GM10248 (cell line): ENCODE data around the gene NSFL1C.

Experiments used
- CTCF ChIA-PET: fragments of 300-600 bp; sonication (Branson Sonifier 250); formaldehyde crosslinking; extraction: SDS; loops from one replicate; lab custom pipeline; 2021; ENCODE audit warnings: antibody characterized with exemption; lab: Yijun Ruan, JAX
- POLR2A ChIA-PET: fragments of 350-650 bp; sonication (Branson Sonifier 250); formaldehyde crosslinking; extraction: SDS; loops from one replicate; lab custom pipeline; 2020; ENCODE audit warnings: antibody characterized with exemption; lab: Yijun Ruan, JAX
- DNase-seq: peaks from one replicate; pipeline ENCODE4 v3.0.0; 2012; ENCODE audit errors: extremely low spot score
- TF ChIP-seq, protein P1 (sequence below): IDR thresholded peaks from 2 replicates; pipeline ENCODE4 v1.5.1; 2012; ENCODE audit warnings: mild to moderate bottlenecking, low read depth; ENCODE audit errors: extremely low read depth, missing control alignments, control extremely low read depth

Gene NSFL1C

DNA sequence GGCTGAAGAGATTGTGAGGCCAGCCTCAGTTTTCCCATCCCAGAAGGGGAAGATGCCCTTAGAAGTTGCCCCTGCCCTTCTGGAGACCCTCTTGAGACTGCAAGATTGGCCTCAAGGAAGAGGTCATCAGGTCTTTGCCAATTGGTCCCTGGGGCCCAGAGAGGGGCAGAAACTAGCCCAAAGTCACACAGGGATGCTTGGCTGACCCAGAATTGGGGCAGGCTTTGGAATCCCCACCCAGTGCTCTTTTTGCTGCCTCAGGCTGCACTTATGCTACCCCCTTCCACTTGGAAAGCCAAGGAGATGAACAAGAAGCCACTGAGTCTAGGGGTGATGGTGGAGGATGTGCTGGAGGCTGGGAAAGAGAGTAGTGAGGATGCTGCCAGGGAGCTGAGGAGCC, 48.9 kb downstream of the NSFL1C start:
- DNase-seq = no peak
- ChIA-PET POLR2A (no interaction called here), CTCF (interaction anchor here (1.3 kb wide), 1 partner anchor 19 kb away, joined by 3 read pairs; no protein-coding TSS in a partner anchor)
- TF ChIP-seq, protein P1, sequence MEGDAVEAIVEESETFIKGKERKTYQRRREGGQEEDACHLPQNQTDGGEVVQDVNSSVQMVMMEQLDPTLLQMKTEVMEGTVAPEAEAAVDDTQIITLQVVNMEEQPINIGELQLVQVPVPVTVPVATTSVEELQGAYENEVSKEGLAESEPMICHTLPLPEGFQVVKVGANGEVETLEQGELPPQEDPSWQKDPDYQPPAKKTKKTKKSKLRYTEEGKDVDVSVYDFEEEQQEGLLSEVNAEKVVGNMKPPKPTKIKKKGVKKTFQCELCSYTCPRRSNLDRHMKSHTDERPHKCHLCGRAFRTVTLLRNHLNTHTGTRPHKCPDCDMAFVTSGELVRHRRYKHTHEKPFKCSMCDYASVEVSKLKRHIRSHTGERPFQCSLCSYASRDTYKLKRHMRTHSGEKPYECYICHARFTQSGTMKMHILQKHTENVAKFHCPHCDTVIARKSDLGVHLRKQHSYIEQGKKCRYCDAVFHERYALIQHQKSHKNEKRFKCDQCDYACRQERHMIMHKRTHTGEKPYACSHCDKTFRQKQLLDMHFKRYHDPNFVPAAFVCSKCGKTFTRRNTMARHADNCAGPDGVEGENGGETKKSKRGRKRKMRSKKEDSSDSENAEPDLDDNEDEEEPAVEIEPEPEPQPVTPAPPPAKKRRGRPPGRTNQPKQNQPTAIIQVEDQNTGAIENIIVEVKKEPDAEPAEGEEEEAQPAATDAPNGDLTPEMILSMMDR = no peak

DNA sequence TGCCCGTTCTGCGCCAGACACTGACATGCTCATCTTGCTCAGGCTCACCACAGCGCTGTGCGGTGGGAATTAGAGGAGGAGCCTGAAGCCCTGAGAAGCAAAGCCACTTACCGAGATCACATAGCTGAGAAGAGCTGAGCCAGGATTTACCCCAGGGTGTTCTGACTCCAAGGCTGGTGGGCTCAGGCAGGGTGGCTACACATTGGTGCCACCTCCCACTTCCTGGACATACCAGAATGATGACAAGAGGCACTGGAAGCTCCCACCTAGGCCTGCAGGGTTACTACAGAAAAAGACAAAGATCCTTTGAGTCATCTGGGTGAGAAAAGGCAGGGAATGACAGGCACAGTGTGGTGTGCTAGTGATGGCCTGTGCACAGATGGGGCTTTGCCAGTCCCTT, 49.4 kb downstream of the NSFL1C start:
- DNase-seq = no peak
- ChIA-PET CTCF (no interaction called here), POLR2A (no interaction called here)
- TF ChIP-seq, protein P1 = no peak

DNA sequence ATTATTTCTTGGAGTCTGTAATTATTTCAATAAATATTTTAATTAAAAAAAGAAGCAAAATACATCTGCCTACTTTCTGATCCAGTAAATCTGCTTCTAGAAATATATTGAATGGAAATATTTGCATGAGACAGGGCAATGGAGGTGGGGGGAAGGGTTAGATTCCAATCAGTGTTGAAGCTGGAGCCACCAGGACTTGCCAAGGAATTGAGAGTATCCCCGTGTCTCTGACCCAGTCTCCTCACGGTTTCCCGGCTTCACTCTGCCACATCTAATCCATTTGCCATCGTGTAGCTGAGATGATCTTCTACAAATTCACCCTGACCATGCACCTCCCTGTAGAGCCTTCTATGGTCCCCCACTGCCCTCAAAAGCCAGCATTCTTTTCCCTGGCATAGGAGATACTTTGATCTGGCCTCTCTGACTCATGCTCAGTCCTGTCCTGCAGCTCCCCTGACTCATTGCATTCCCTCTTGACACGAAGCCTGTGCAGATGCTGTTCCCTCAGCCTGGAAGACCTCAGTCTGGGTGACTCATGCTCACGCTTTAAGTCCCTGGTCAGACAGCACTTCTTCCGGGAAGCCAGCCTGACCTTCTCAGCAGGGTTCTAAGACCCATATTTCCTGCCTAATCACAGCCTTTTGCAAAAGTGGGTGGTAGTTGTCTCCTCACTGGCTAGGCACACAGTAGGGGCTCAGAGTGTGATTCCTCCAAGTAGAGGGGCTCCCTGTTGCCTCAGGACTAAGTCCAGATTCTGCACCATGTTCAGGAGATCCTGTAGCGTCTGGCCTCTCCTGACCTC, 50.8 kb downstream of the NSFL1C start:
- ChIA-PET CTCF (no interaction called here), POLR2A (no interaction called here)
- TF ChIP-seq, protein P1 = no peak
- DNase-seq = no peak

DNA sequence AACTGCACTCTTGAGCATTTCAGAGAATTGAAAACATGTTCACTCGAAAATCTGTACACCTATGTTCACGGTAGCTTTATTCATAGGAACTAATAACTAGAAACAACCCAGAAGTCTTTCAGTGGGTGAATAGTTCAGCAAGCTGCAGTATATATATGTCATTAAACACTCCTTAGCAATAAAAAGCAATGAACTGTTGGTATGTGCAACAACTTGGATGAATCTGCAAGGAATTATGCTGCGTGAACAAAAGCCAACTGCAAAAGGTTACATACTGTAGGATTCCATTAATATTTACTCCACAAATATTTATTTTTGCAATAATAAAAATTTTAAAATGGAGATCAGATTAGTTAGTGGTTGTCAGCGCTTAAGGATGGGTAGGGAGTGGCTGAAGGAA, 51.7 kb downstream of the NSFL1C start:
- no peak for DNase-seq
- POLR2A ChIA-PET = no interaction called here
- CTCF ChIA-PET = no interaction called here
- TF ChIP-seq, protein P1 = no peak

DNA sequence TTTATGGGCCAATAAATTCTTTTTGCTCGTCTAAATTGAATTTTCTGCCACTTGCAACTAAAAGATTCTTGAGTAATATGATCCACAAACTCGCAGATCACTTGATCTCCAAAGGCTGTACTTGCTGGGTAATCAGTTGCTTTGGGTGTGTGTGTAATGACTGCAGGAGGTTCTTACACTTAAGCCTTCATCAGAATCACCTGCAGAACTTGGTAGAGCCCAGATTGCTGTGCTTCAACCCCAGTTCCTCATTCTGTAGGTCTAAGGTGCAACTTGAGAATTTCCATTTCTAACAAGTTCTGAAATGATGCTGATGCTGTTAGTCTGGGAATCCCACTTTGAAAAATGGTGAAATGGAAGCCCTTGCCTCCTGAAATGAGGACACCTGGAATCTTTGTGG, 60.8 kb downstream of the NSFL1C start:
- POLR2A ChIA-PET = no interaction called here
- TF ChIP-seq, protein P1 = no peak
- DNase-seq = no peak

DNA sequence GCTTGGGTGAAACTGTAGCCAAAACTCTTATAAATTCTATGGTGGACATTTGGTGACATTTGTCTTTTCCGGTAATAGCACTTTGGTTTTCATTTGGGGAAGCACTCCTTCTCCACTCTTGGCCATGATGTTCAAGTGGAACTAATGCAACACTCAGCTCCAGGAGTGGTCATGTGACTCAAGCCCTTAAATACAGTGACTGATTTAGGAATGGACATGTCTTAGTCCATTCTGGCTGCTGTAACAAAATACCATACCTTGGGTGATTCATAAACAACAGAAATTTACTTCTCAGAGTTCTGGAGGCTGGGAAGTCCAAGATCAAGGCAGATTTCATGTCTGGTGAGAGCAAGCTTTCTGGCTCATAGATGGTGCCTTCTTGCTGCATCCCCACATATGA, 63.0 kb downstream of the NSFL1C start:
- ChIA-PET CTCF (interaction anchor here (1.1 to 1.7 kb wide), 5 partner anchors 8 to 91 kb away, joined by 3 to 4 read pairs (median 3); no protein-coding TSS in a partner anchor), POLR2A (no interaction called here)
- no peak for DNase-seq
- TF ChIP-seq, protein P1 = no peak

More for the DNA sequence above, 60.8 kb downstream of the NSFL1C start:
- CTCF ChIA-PET = interaction anchor here (0.7 to 1.4 kb wide), 3 partner anchors 9 to 46 kb away, joined by 3 read pairs; no protein-coding TSS in a partner anchor
